Panc1 (cell line): ENCODE measurements around the gene HLA-DMB. TPM values are rescaled to one million over a fixed set of nuclear protein-coding genes. Genes with fewer than 3 reads are reported as not detected.

ENCODE experiments used
- ATAC-seq: fragments of 200-7000 bp; cut with Tn5 transposase; 2 replicates; pipeline ENCODE4 v1.9.1; 2020; ENCODE audit warnings: mild to moderate bottlenecking, moderate library complexity
- BruUV-seq: library from RNA; stranded (reverse); fragments of 400-500 nt; replicated peaks from 2 replicates; lab custom pipeline; 2021; lab: Mats Ljungman, UMichigan
- CTCF ChIA-PET: fragments of 300-600 bp; sonication (Branson Sonifier 250); formaldehyde crosslinking; loops from one replicate; lab custom pipeline; 2022; ENCODE audit warnings: antibody characterized with exemption; lab: Charles Lee
- POLR2A ChIA-PET: fragments of 300-600 bp; sonication (Branson Sonifier 250); formaldehyde crosslinking; loops from one replicate; lab custom pipeline; 2022; ENCODE audit warnings: antibody characterized with exemption; lab: Charles Lee
- DNase-seq: peaks from one replicate; pipeline ENCODE4 v3.0.0-alpha.2; 2010; ENCODE audit warnings: low read depth, low spot score
- H3K27ac ChIP-seq: 2 replicates; pipeline ENCODE4 v1.5.1; 2011; ENCODE audit warnings: mild to moderate bottlenecking, low read length, inconsistent platforms
- H3K27me3 ChIP-seq: fragments of 200-500 bp; sonication (Bioruptor generic); 2 replicates; pipeline ENCODE4 v1.6.0; 2014; ENCODE audit warnings: low read length, inconsistent platforms; ENCODE audit not compliant: control insufficient read depth, insufficient read depth
- H3K36me3 ChIP-seq: fragments of 200-500 bp; sonication (Bioruptor generic); 2 replicates; pipeline ENCODE4 v1.5.1; 2014; ENCODE audit warnings: inconsistent platforms, mild to moderate bottlenecking, low read length, moderate library complexity; ENCODE audit not compliant: control insufficient read depth, insufficient read depth
- H3K4me1 ChIP-seq: 2 replicates; pipeline ENCODE4 v1.5.1; 2011; ENCODE audit warnings: inconsistent platforms, mild to moderate bottlenecking, low read length, moderate library complexity; ENCODE audit not compliant: control insufficient read depth, insufficient read depth
- H3K4me3 ChIP-seq, 2 experiments: 2 replicates each; pipeline ENCODE4 v1.5.1; 2011 to 2012; ENCODE audit warnings: low read depth in 2 of 2, low read length in 2 of 2, mild to moderate bottlenecking in 2 of 2, inconsistent platforms in 1 of 2, moderate library complexity in 1 of 2
- H3K9me3 ChIP-seq: fragments of 200-500 bp; sonication (Bioruptor generic); 2 replicates; pipeline ENCODE4 v1.5.1; 2014; ENCODE audit warnings: low read depth, mild to moderate bottlenecking, inconsistent platforms, low read length, moderate library complexity; ENCODE audit not compliant: control insufficient read depth, insufficient read depth
- CTCF ChIP-seq: fragments of 450-650 bp; IDR thresholded peaks from 2 replicates; pipeline ENCODE4 v1.5.1; 2017; ENCODE audit warnings: mild to moderate bottlenecking
- POLR2AphosphoS5 ChIP-seq: IDR thresholded peaks from 2 replicates; pipeline ENCODE4 v1.6.1; 2012; ENCODE audit warnings: mild to moderate bottlenecking, low read depth, low read length, moderate library complexity
- REST ChIP-seq, 2 experiments: IDR thresholded peaks; 2 replicates each; pipeline ENCODE4 v1.6.1; 2011 to 2012; ENCODE audit warnings: low read depth in 2 of 2, control low read depth in 1 of 2, low read length in 1 of 2, mild to moderate bottlenecking in 1 of 2, moderate library complexity in 1 of 2; ENCODE audit not compliant: insufficient read depth in 1 of 2
- SIN3A ChIP-seq: IDR thresholded peaks from 2 replicates; pipeline ENCODE4 v1.6.1; 2012; ENCODE audit warnings: low read depth, mild to moderate bottlenecking, low read length, moderate library complexity, borderline replicate concordance; ENCODE audit not compliant: insufficient read depth
- TCF7L2 ChIP-seq: IDR thresholded peaks from 2 replicates; pipeline ENCODE4 v1.6.1; 2011; ENCODE audit warnings: mild to moderate bottlenecking, low read depth, low read length, inconsistent platforms
- in situ Hi-C: cut with HindIII; loops from 2 replicates; pipeline ENCODE4 v1.10.0; 2016; ENCODE audit warnings: low sequenced_read_pairs, low pct_unique_long_range_greater_than_20kb
- intact Hi-C: fragments of 100-400 bp; cut with micrococcal nuclease; formaldehyde crosslinking; loops from one replicate; pipeline ENCODE4 v1.10.0; 2022; ENCODE audit not compliant: unreplicated experiment
- total RNA-seq: library from RNA; stranded (reverse); gene quantifications from one replicate; pipeline ENCODE4 v1.2.1, GENCODE V29; 2021; ENCODE audit not compliant: unreplicated experiment

HLA-DMB gene
- total RNA-seq, 1 experiment from 2014 or later: 0.44 TPM

GRCh38 chr6:32974541-32975308, 33.9 kb upstream of the HLA-DMB start:
- in situ Hi-C loops (no loop called here), intact Hi-C loops (no loop called here)
- ChIA-PET POLR2A (interaction anchor here (0.5 to 1.3 kb wide), 3 partner anchors 10 to 436 kb away, joined by 3 to 4 read pairs (median 3); partner anchors contain the start of gene PHF1), CTCF (interaction anchor here (0.6 to 1.0 kb wide), 2 partner anchors 10 to 350 kb away, joined by 5 to 16 read pairs; no protein-coding TSS in a partner anchor)
- Histone ChIP-seq H3K27ac (peak overlapping the region; percentile 41; the same call in 1 of the 2 replicates), H3K36me3 (peaks cover 62% of the 10 kb centered on the region), H3K9me3 (no peaks in the 10 kb centered on the region), H3K4me3 (peak overlapping the region; percentile 94 to 100), H3K4me1 (peaks cover 44% of the 10 kb centered on the region), H3K27me3 (no peaks in the 10 kb centered on the region)
- no peak for TF ChIP-seq TCF7L2
- TF ChIP-seq POLR2AphosphoS5: peak; percentile 43; the same call in 1 of the 2 replicates
- 0 out of 2 replicates have a peak, but pooled peaks have one; percentile 49 for TF ChIP-seq SIN3A
- no peak for TF ChIP-seq CTCF
- TF ChIP-seq REST (IDR thresholded peaks at IDR 0.05; ENCODE audit: insufficient read depth in 1 of 2, low read depth in 2 of 2, low read length in 1 of 2): no peak
- DNase-seq (no peak), ATAC-seq (no peak)
- BruUV-seq: no TSS peak

GRCh38 chr6:32974016-32974333, 33.1 kb upstream of the HLA-DMB start:
- ChIA-PET POLR2A (interaction anchor here (0.5 to 0.6 kb wide), 2 partner anchors 198 to 437 kb away, joined by 3 read pairs; partner anchors contain the start of gene PHF1), CTCF (interaction anchor here (0.6 to 1.0 kb wide), 2 partner anchors 11 to 351 kb away, joined by 5 to 16 read pairs; no protein-coding TSS in a partner anchor)
- no peak for ATAC-seq
- Histone ChIP-seq H3K4me3 (peak overlapping the region; percentile 94 to 100), H3K27me3 (no peaks in the 10 kb centered on the region), H3K9me3 (no peaks in the 10 kb centered on the region), H3K36me3 (peaks cover 55% of the 10 kb centered on the region), H3K4me1 (peaks cover 37% of the 10 kb centered on the region), H3K27ac (peak overlapping the region; percentile 88)
- in situ Hi-C loops: no loop called here
- TSS peak; percentile 60 for BruUV-seq
- intact Hi-C loops: no loop called here
- TF ChIP-seq REST (IDR thresholded peaks at IDR 0.05; ENCODE audit: insufficient read depth in 1 of 2, low read depth in 2 of 2, low read length in 1 of 2): no peak
- no peak for TF ChIP-seq POLR2AphosphoS5
- TF ChIP-seq CTCF: no peak
- TF ChIP-seq TCF7L2: no peak
- TF ChIP-seq SIN3A: no peak; the same call in 1 of the 2 replicates
- no peak for DNase-seq
